Common myeloid progenitor, CD34-positive (primary cell): ENCODE measurements around the gene NR4A2.

Source experiments
- CTCF ChIA-PET: fragments of 350-600 bp; sonication (Branson Sonifier 250); formaldehyde crosslinking; loops from one replicate; lab custom pipeline; 2021; ENCODE audit warnings: antibody characterized with exemption; lab: Charles Lee
- POLR2A ChIA-PET: fragments of 350-600 bp; sonication (Branson Sonifier 250); formaldehyde crosslinking; loops from one replicate; lab custom pipeline; 2021; ENCODE audit warnings: antibody characterized with exemption; lab: Charles Lee
- DNase-seq, 3 donors: peaks; one replicate each; pipeline versions ENCODE4 v3.0.0 to v3.0.0-alpha.2; 2013
- H3K27ac ChIP-seq, 2 experiments: 1 replicate in 1 of 2; 2 replicates in 1 of 2; pipeline ENCODE4 v1.7.0; 2013; ENCODE audit warnings: inconsistent platforms in 2 of 2, low read length in 2 of 2, mild to moderate bottlenecking in 2 of 2, low read depth in 1 of 2, moderate library complexity in 1 of 2; ENCODE audit not compliant: severe bottlenecking in 2 of 2, insufficient read depth in 1 of 2, poor library complexity in 1 of 2
- H3K27me3 ChIP-seq, 5 experiments: replicated peaks in 2 of 5; 1 replicate in 3 of 5; 2 replicates in 2 of 5; pipeline versions ENCODE4 v1.6.1 to v1.7.0; 2013; ENCODE audit warnings: low read length in 4 of 5, mild to moderate bottlenecking in 2 of 5, moderate library complexity in 2 of 5, inconsistent platforms in 1 of 5; ENCODE audit not compliant: insufficient read depth in 5 of 5, control insufficient read depth in 4 of 5
- H3K36me3 ChIP-seq, 4 experiments: 1 replicate in 2 of 4; 2 replicates in 2 of 4; pipeline versions ENCODE4 v1.6.1 to v1.7.0; 2013; ENCODE audit warnings: low read length in 3 of 4, control low read depth in 1 of 4, mild to moderate bottlenecking in 1 of 4; ENCODE audit not compliant: control insufficient read depth in 4 of 4, insufficient read depth in 4 of 4
- H3K4me1 ChIP-seq, 4 experiments: 1 replicate in 3 of 4; 2 replicates in 1 of 4; pipeline versions ENCODE4 v1.6.1 to v1.7.1; 2013; ENCODE audit warnings: low read length in 3 of 4, mild to moderate bottlenecking in 3 of 4, control low read depth in 1 of 4, inconsistent platforms in 1 of 4, moderate library complexity in 1 of 4; ENCODE audit not compliant: control insufficient read depth in 4 of 4, insufficient read depth in 4 of 4; ENCODE audit errors: control extremely low read depth in 1 of 4
- H3K4me3 ChIP-seq, 7 experiments: 1 replicate in 4 of 7; 2 replicates in 3 of 7; pipeline versions ENCODE4 v1.5.1 to v1.7.0; 2013; ENCODE audit warnings: mild to moderate bottlenecking in 7 of 7, low read length in 6 of 7, moderate library complexity in 6 of 7, inconsistent platforms in 2 of 7, low read depth in 2 of 7, control low read depth in 1 of 7; ENCODE audit not compliant: insufficient read depth in 4 of 7, control insufficient read depth in 1 of 7; ENCODE audit errors: extremely low read depth in 1 of 7
- H3K9me3 ChIP-seq, 5 experiments: 1 replicate in 4 of 5; 2 replicates in 1 of 5; pipeline versions ENCODE4 v1.6.1 to v1.7.1; 2013; ENCODE audit warnings: low read length in 4 of 5, mild to moderate bottlenecking in 2 of 5, inconsistent platforms in 1 of 5, low read depth in 1 of 5, moderate library complexity in 1 of 5; ENCODE audit not compliant: control insufficient read depth in 4 of 5, insufficient read depth in 2 of 5; ENCODE audit errors: control extremely low read depth in 1 of 5
- WGBS: methylation state at CpG from one replicate; pipeline ENCODE4 v1.1.5; 2013; ENCODE audit not compliant: insufficient coverage; 5-methylcytosine and 5-hydroxymethylcytosine counted together

The NR4A2 gene

GRCh38 chr2:156343940-156344301 lies 11.4 kb upstream of the NR4A2 start:
- DNase-seq, result no peak
- H3K27ac ChIP-seq, result peak overlapping the region in 1 of 2 experiments; percentile 88
- H3K4me1 ChIP-seq, result peaks cover 5 to 21% (median 13%) of the 10 kb centered on the region in 4 experiments
- peaks cover 0 to 4% (median 0%) of the 10 kb centered on the region in 5 experiments for H3K27me3 ChIP-seq
- H3K4me3 ChIP-seq, result no peak overlapping the region
- WGBS, result 81% methylated on average over 2 of the region's 2 CpGs
- no peaks in the 10 kb centered on the region for H3K9me3 ChIP-seq
- POLR2A ChIA-PET, result interaction anchor here (0.9 kb wide), 1 partner anchor 10 kb away, joined by 3 read pairs; no protein-coding TSS in a partner anchor
- H3K36me3 ChIP-seq, result no peaks in the 10 kb centered on the region
- CTCF ChIA-PET, result interaction anchor here (1.1 to 1.5 kb wide), 2 partner anchors 9 to 57 kb away, joined by 3 to 6 read pairs; no protein-coding TSS in a partner anchor

- Histone ChIP-seq H3K27me3 (peaks cover 0 to 4% (median 0%) of the 10 kb centered on the region in 5 experiments), H3K27ac (peak overlapping the region in 1 of 2 experiments; percentile 88), H3K36me3 (no peaks in the 10 kb centered on the region), H3K4me3 (peak overlapping the region in 6 of 7 experiments; percentile 76 to 91 (median 83)), H3K4me1 (peaks cover 5 to 21% (median 13%) of the 10 kb centered on the region in 4 experiments), H3K9me3 (no peaks in the 10 kb centered on the region)
- DNase-seq, result peak in 2 of 3 donors; percentile 10 to 29
- WGBS, result no CpG with 5 or more reads among the region's 6 CpGs
- ChIA-PET CTCF (interaction anchor here (1.0 to 1.4 kb wide), 3 partner anchors 13 to 94 kb away, joined by 3 to 4 read pairs (median 4); no protein-coding TSS in a partner anchor), POLR2A (interaction anchor here (0.6 to 1.0 kb wide), 4 partner anchors 9 to 57 kb away, joined by 3 to 4 read pairs (median 3); no protein-coding TSS in a partner anchor)
Measured at GRCh38 chr2:156343096-156343939, 10.8 kb upstream of the NR4A2 start.

GRCh38 chr2:156342254-156343095 lies 10.0 kb upstream of the NR4A2 start:
- Histone ChIP-seq H3K36me3 (no peaks in the 10 kb centered on the region), H3K4me1 (peaks cover 5 to 21% (median 13%) of the 10 kb centered on the region in 4 experiments), H3K27ac (peak overlapping the region; percentile 88 to 96), H3K27me3 (peaks cover 0 to 4% (median 0%) of the 10 kb centered on the region in 5 experiments), H3K9me3 (no peaks in the 10 kb centered on the region), H3K4me3 (peak overlapping the region; percentile 76 to 93 (median 86))
- POLR2A ChIA-PET, result interaction anchor here (0.6 to 1.0 kb wide), 4 partner anchors 9 to 58 kb away, joined by 3 to 5 read pairs (median 4); no protein-coding TSS in a partner anchor
- 0% methylated on average over 28 of the region's 86 CpGs for WGBS
- DNase-seq, result peak; percentile 90 to 94 (median 92)
- CTCF ChIA-PET, result interaction anchor here (0.7 to 1.4 kb wide), 4 partner anchors 12 to 95 kb away, joined by 3 to 4 read pairs (median 4); no protein-coding TSS in a partner anchor

- peaks cover 0 to 4% (median 0%) of the 10 kb centered on the region in 5 experiments for H3K27me3 ChIP-seq
- whole genome bisulfite sequencing, result 0% methylated on average over 52 of the region's 62 CpGs
- POLR2A ChIA-PET, result interaction anchor here (0.6 to 1.1 kb wide), 5 partner anchors 8 to 1642 kb away, joined by 3 to 5 read pairs (median 4); partner anchors contain the start of gene GPD2
- no peaks in the 10 kb centered on the region for H3K36me3 ChIP-seq
- peak overlapping the region; percentile 88 to 96 for H3K27ac ChIP-seq
- H3K4me1 ChIP-seq, result peaks cover 5 to 21% (median 13%) of the 10 kb centered on the region in 4 experiments
- CTCF ChIA-PET, result interaction anchor here (0.7 to 1.4 kb wide), 8 partner anchors 12 to 248 kb away, joined by 3 to 5 read pairs (median 4); no protein-coding TSS in a partner anchor
- DNase-seq, result peak; percentile 87 to 94 (median 93)
- peak overlapping the region; percentile 76 to 93 (median 86) for H3K4me3 ChIP-seq
- H3K9me3 ChIP-seq, result no peaks in the 10 kb centered on the region
Measured at GRCh38 chr2:156341452-156342253, 9.1 kb upstream of the NR4A2 start.

- peak in 2 of 3 donors; percentile 76 to 78 for DNase-seq
- ChIA-PET POLR2A (interaction anchor here (0.6 to 1.1 kb wide), 3 partner anchors 9 to 1643 kb away, joined by 3 to 5 read pairs (median 3); partner anchors contain the start of gene GPD2), CTCF (interaction anchor here (1.0 to 1.3 kb wide), 6 partner anchors 11 to 249 kb away, joined by 4 to 5 read pairs (median 4); no protein-coding TSS in a partner anchor)
- H3K4me3 ChIP-seq, result peak overlapping the region; percentile 76 to 93 (median 86)
- H3K27me3 ChIP-seq, result peaks cover 0 to 4% (median 0%) of the 10 kb centered on the region in 5 experiments
- peak overlapping the region in 1 of 2 experiments; percentile 96 for H3K27ac ChIP-seq
- no peaks in the 10 kb centered on the region for H3K9me3 ChIP-seq
- no peaks in the 10 kb centered on the region for H3K36me3 ChIP-seq
- 0% methylated on average over 13 of the region's 15 CpGs for WGBS
- H3K4me1 ChIP-seq, result peaks cover 5 to 21% (median 13%) of the 10 kb centered on the region in 4 experiments
Measured at GRCh38 chr2:156340804-156341451, 8.4 kb upstream of the NR4A2 start.
